ENCODE measurements around the gene OR5AU1. TPM values are rescaled to one million over a fixed set of nuclear protein-coding genes. Genes with fewer than 3 reads are reported as not detected.
"Not testable (repeated sequence)": the region's sequence is repeated elsewhere in the genome, so short reads cannot be mapped to it uniquely, and the experiment has no call there.

The OR5AU1 gene
- total RNA-seq, 2 experiments from 2014 or later, result not detected

GRCh38 chr14:21192875-21193535 is 37.1 kb upstream of the OR5AU1 start:
- CTCF ChIA-PET, result interaction anchor here (0.6 to 3.4 kb wide), 2 partner anchors 89 to 194 kb away, joined by 4 to 14 read pairs; no protein-coding TSS in a partner anchor
- H3K27ac Mint-ChIP-seq, result no peak overlapping the region
- no peak overlapping the region for H3K4me3 Mint-ChIP-seq
- peaks cover 19% of the 10 kb centered on the region for H3K27me3 Mint-ChIP-seq
- peaks cover 11% of the 10 kb centered on the region for H3K4me1 Mint-ChIP-seq
- DNase-seq (no peak), ATAC-seq (no peak)
- no peaks in the 10 kb centered on the region for H3K36me3 Mint-ChIP-seq
- no peaks in the 10 kb centered on the region for H3K9me3 Mint-ChIP-seq (ENCODE audit: low read depth)

- Mint-ChIP-seq H3K27ac (no peak overlapping the region), H3K4me1 (peaks cover 11% of the 10 kb centered on the region), H3K36me3 (no peaks in the 10 kb centered on the region), H3K9me3 (ENCODE audit: low read depth) (no peaks in the 10 kb centered on the region), H3K4me3 (peak overlapping the region; percentile 56), H3K27me3 (peaks cover 19% of the 10 kb centered on the region)
- ATAC-seq (no peak), DNase-seq (no peak)
- CTCF ChIA-PET, result interaction anchor here (3.4 kb wide), 1 partner anchor 89 kb away, joined by 14 read pairs; no protein-coding TSS in a partner anchor
Observed at GRCh38 chr14:21192447-21192822, 36.6 kb upstream of the OR5AU1 start.

GRCh38 chr14:21191809-21192446 is 36.1 kb upstream of the OR5AU1 start:
- H3K27ac Mint-ChIP-seq, result peak overlapping the region; percentile 46
- ATAC-seq, result peak; percentile 98
- H3K36me3 Mint-ChIP-seq, result no peaks in the 10 kb centered on the region
- peak; percentile 87 for DNase-seq
- CTCF ChIA-PET, result interaction anchor here (0.7 to 3.4 kb wide), 3 partner anchors 88 to 632 kb away, joined by 3 to 14 read pairs (median 3); no protein-coding TSS in a partner anchor
- H3K9me3 Mint-ChIP-seq (ENCODE audit: low read depth), result no peaks in the 10 kb centered on the region
- peaks cover 19% of the 10 kb centered on the region for H3K27me3 Mint-ChIP-seq
- H3K4me1 Mint-ChIP-seq, result peaks cover 11% of the 10 kb centered on the region
- peak overlapping the region; percentile 56 for H3K4me3 Mint-ChIP-seq

- no peak for DNase-seq
- no peaks in the 10 kb centered on the region for H3K9me3 Mint-ChIP-seq (ENCODE audit: low read depth)
- peak overlapping the region; percentile 56 for H3K4me3 Mint-ChIP-seq
- H3K36me3 Mint-ChIP-seq, result no peaks in the 10 kb centered on the region
- no peak for ATAC-seq
- CTCF ChIA-PET, result interaction anchor here (0.7 to 3.4 kb wide), 3 partner anchors 88 to 633 kb away, joined by 3 to 14 read pairs (median 3); no protein-coding TSS in a partner anchor
- peaks cover 11% of the 10 kb centered on the region for H3K4me1 Mint-ChIP-seq
- peak overlapping the region; percentile 46 for H3K27ac Mint-ChIP-seq
- H3K27me3 Mint-ChIP-seq, result peaks cover 19% of the 10 kb centered on the region
Observed at GRCh38 chr14:21191261-21191808, 35.5 kb upstream of the OR5AU1 start.

- H3K27me3 Mint-ChIP-seq, result peaks cover 29% of the 10 kb centered on the region
- H3K4me3 Mint-ChIP-seq, result no peak overlapping the region
- no peak for ATAC-seq
- H3K27ac Mint-ChIP-seq, result no peak overlapping the region
- no peaks in the 10 kb centered on the region for H3K4me1 Mint-ChIP-seq
- H3K9me3 Mint-ChIP-seq (ENCODE audit: low read depth), result no peaks in the 10 kb centered on the region
- CTCF ChIA-PET, result no interaction called here
- no peak for DNase-seq
- H3K36me3 Mint-ChIP-seq, result peaks cover 6% of the 10 kb centered on the region
Observed at GRCh38 chr14:21185491-21185890, 29.6 kb upstream of the OR5AU1 start.

GRCh38 chr14:21184254-21184653 is 28.4 kb upstream of the OR5AU1 start:
- Mint-ChIP-seq H3K4me1 (no peaks in the 10 kb centered on the region), H3K27me3 (peaks cover 36% of the 10 kb centered on the region), H3K4me3 (no peak overlapping the region), H3K36me3 (peaks cover 6% of the 10 kb centered on the region), H3K27ac (no peak overlapping the region), H3K9me3 (ENCODE audit: low read depth) (no peaks in the 10 kb centered on the region)
- CTCF ChIA-PET, result no interaction called here
- no peak for DNase-seq
- no peak for ATAC-seq

- no peak overlapping the region for H3K27ac Mint-ChIP-seq
- no peaks in the 10 kb centered on the region for H3K9me3 Mint-ChIP-seq (ENCODE audit: low read depth)
- peaks cover 6% of the 10 kb centered on the region for H3K36me3 Mint-ChIP-seq
- no peak for ATAC-seq
- H3K27me3 Mint-ChIP-seq, result peaks cover 40% of the 10 kb centered on the region
- CTCF ChIA-PET, result no interaction called here
- no peak for DNase-seq
- no peak overlapping the region for H3K4me3 Mint-ChIP-seq
- no peaks in the 10 kb centered on the region for H3K4me1 Mint-ChIP-seq
Observed at GRCh38 chr14:21182166-21182565, 26.3 kb upstream of the OR5AU1 start.

- H3K36me3 Mint-ChIP-seq, result no peaks in the 10 kb centered on the region
- H3K4me1 Mint-ChIP-seq, result no peaks in the 10 kb centered on the region
- DNase-seq, result no peak
- CTCF ChIA-PET, result no interaction called here
- H3K27me3 Mint-ChIP-seq, result peaks cover 52% of the 10 kb centered on the region
- no peak overlapping the region for H3K27ac Mint-ChIP-seq
- H3K9me3 Mint-ChIP-seq (ENCODE audit: low read depth), result no peaks in the 10 kb centered on the region
- H3K4me3 Mint-ChIP-seq, result no peak overlapping the region
- ATAC-seq, result no peak
Observed at GRCh38 chr14:21171128-21171527, 15.3 kb upstream of the OR5AU1 start.

GRCh38 chr14:21169573-21169972 is 13.7 kb upstream of the OR5AU1 start:
- Mint-ChIP-seq H3K36me3 (no peaks in the 10 kb centered on the region), H3K4me1 (no peaks in the 10 kb centered on the region), H3K4me3 (no peak overlapping the region), H3K9me3 (ENCODE audit: low read depth) (no peaks in the 10 kb centered on the region), H3K27me3 (peaks cover 55% of the 10 kb centered on the region), H3K27ac (no peak overlapping the region)
- CTCF ChIA-PET, result no interaction called here
- ATAC-seq (no peak), DNase-seq (no peak)

- DNase-seq (no peak), ATAC-seq (no peak)
- CTCF ChIA-PET, result no interaction called here
- H3K27ac Mint-ChIP-seq, result no peak overlapping the region
- H3K27me3 Mint-ChIP-seq, result peaks cover 52% of the 10 kb centered on the region
- H3K9me3 Mint-ChIP-seq (ENCODE audit: low read depth), result no peaks in the 10 kb centered on the region
- H3K4me3 Mint-ChIP-seq, result no peak overlapping the region
- H3K4me1 Mint-ChIP-seq, result no peaks in the 10 kb centered on the region
- no peaks in the 10 kb centered on the region for H3K36me3 Mint-ChIP-seq
Observed at GRCh38 chr14:21168055-21168454, 12.2 kb upstream of the OR5AU1 start.

GRCh38 chr14:21165670-21166069 is 9.8 kb upstream of the OR5AU1 start:
- CTCF ChIA-PET, H3K4me1 Mint-ChIP-seq, H3K4me3 Mint-ChIP-seq: not testable (repeated sequence)

GRCh38 chr14:21165002-21165605 is 9.2 kb upstream of the OR5AU1 start:
- H3K27ac Mint-ChIP-seq; ATAC-seq; CTCF ChIA-PET; H3K9me3 Mint-ChIP-seq (ENCODE audit: low read depth); H3K4me3 Mint-ChIP-seq; H3K36me3 Mint-ChIP-seq; H3K4me1 Mint-ChIP-seq; DNase-seq: not testable (repeated sequence)
- H3K27me3 Mint-ChIP-seq, result peaks cover 51% of the 10 kb centered on the region

More at GRCh38 chr14:21165670-21166069, 9.8 kb upstream of the OR5AU1 start:
- not testable (repeated sequence) for DNase-seq; H3K36me3 Mint-ChIP-seq; H3K27ac Mint-ChIP-seq; H3K9me3 Mint-ChIP-seq (ENCODE audit: low read depth); ATAC-seq
- peaks cover 51% of the 10 kb centered on the region for H3K27me3 Mint-ChIP-seq

GRCh38 chr14:21163871-21164291 is 8.0 kb upstream of the OR5AU1 start:
- Mint-ChIP-seq H3K9me3 (ENCODE audit: low read depth) (no peaks in the 10 kb centered on the region), H3K36me3 (no peaks in the 10 kb centered on the region), H3K4me1 (no peaks in the 10 kb centered on the region), H3K27me3 (peaks cover 51% of the 10 kb centered on the region), H3K27ac (no peak overlapping the region), H3K4me3 (no peak overlapping the region)
- DNase-seq, result no peak
- CTCF ChIA-PET, result no interaction called here
- no peak for ATAC-seq

All from activated CD8-positive, alpha-beta memory T cell treated with anti-CD3 and anti-CD28 coated beads, Interleukin-2, amount 10 ng/mL, durations not matched to agents 7 days and 5 days (primary cell).